Coronary artery (tissue), 2 donors: Measurements from ENCODE around the gene GGTLC1.

Experiments
- DNase-seq: peaks from one replicate; pipeline ENCODE4 v3.0.0-alpha.2; 2017; ENCODE audit warnings: low spot score
- H3K27ac ChIP-seq, 2 donors: fragments of 200-600 bp; sonication (generic); one replicate each; pipeline ENCODE4 v1.5.1; 2016 to 2019
- H3K4me3 ChIP-seq: fragments of 200-600 bp; sonication (generic); 2 replicates; pipeline ENCODE4 v1.5.1; 2016; ENCODE audit warnings: mild to moderate bottlenecking, moderate library complexity
- CTCF ChIP-seq: fragments of 200-600 bp; sonication (generic); IDR thresholded peaks from one replicate; pipeline ENCODE4 v1.5.1; 2019; ENCODE audit warnings: antibody characterized with exemption

The GGTLC1 gene

GRCh38 chr20:23971310-23971709 is 17.3 kb downstream of the GGTLC1 start:
- H3K4me3 ChIP-seq = no peak overlapping the region
- DNase-seq = no peak
- no peak overlapping the region for H3K27ac ChIP-seq
- no peak for TF ChIP-seq CTCF

GRCh38 chr20:23970049-23970448 is 18.5 kb downstream of the GGTLC1 start:
- Histone ChIP-seq H3K27ac (no peak overlapping the region), H3K4me3 (no peak overlapping the region)
- TF ChIP-seq CTCF = no peak
- no peak for DNase-seq

- DNase-seq = no peak
- Histone ChIP-seq H3K4me3 (no peak overlapping the region), H3K27ac (no peak overlapping the region)
- TF ChIP-seq CTCF = no peak
Observed at GRCh38 chr20:23967616-23967979, 21.0 kb downstream of the GGTLC1 start.

GRCh38 chr20:23966927-23967615 is 21.5 kb downstream of the GGTLC1 start:
- DNase-seq = no peak
- TF ChIP-seq CTCF = no peak
- Histone ChIP-seq H3K27ac (no peak overlapping the region), H3K4me3 (no peak overlapping the region)

GRCh38 chr20:23966298-23966697 is 22.3 kb downstream of the GGTLC1 start:
- no peak overlapping the region for H3K4me3 ChIP-seq
- TF ChIP-seq CTCF = no peak
- DNase-seq = no peak
- H3K27ac ChIP-seq = no peak overlapping the region

- TF ChIP-seq CTCF = no peak
- no peak overlapping the region for H3K4me3 ChIP-seq
- no peak for DNase-seq
Observed at GRCh38 chr20:23963941-23964340, 24.6 kb downstream of the GGTLC1 start.

GRCh38 chr20:23962272-23962671 is 26.3 kb downstream of the GGTLC1 start:
- DNase-seq = no peak
- H3K27ac ChIP-seq = no peak overlapping the region
- no peak overlapping the region for H3K4me3 ChIP-seq
- no peak for TF ChIP-seq CTCF

More at GRCh38 chr20:23963941-23964340, 24.6 kb downstream of the GGTLC1 start:
- no peak overlapping the region for H3K27ac ChIP-seq
